HG03342 (cell line): ENCODE results near the gene WDR83.
"Not testable (repeated sequence)": the region's sequence is repeated elsewhere in the genome, so short reads cannot be mapped to it uniquely, and the experiment has no call there.

Experiments used
- ATAC-seq: cut with Tn5 transposase; IDR thresholded peaks from one replicate; pipeline ENCODE4 v1.9.1; 2021; ENCODE audit warnings: mild to moderate bottlenecking, moderate library complexity; ENCODE audit not compliant: unreplicated experiment

WDR83 gene

GRCh38 chr19:12655546-12655945 lies 11.1 kb upstream of the WDR83 start:
- no peak for ATAC-seq

- no peak for ATAC-seq
Measured at GRCh38 chr19:12656899-12657571, 9.6 kb upstream of the WDR83 start.

GRCh38 chr19:12657966-12658365 lies 8.6 kb upstream of the WDR83 start:
- ATAC-seq, result no peak

- no peak for ATAC-seq
Measured at GRCh38 chr19:12660980-12661379, 5.6 kb upstream of the WDR83 start.

GRCh38 chr19:12664406-12665280 lies 2.0 kb upstream of the WDR83 start:
- no peak for ATAC-seq

GRCh38 chr19:12665281-12665573 lies 1.4 kb upstream of the WDR83 start:
- ATAC-seq, result no peak

- ATAC-seq, result no peak
Measured at GRCh38 chr19:12665671-12666264, 839 bp upstream of the WDR83 start.

- no peak for ATAC-seq
Measured at GRCh38 chr19:12667731-12668302, 1.2 kb downstream of the WDR83 start.

GRCh38 chr19:12668346-12668745 lies 1.7 kb downstream of the WDR83 start:
- ATAC-seq, result no peak

GRCh38 chr19:12668932-12669269 lies 2.3 kb downstream of the WDR83 start:
- ATAC-seq, result no peak

- no peak for ATAC-seq
Measured at GRCh38 chr19:12669270-12670158, 2.9 kb downstream of the WDR83 start.

- ATAC-seq, result no peak
Measured at GRCh38 chr19:12670159-12670928, 3.7 kb downstream of the WDR83 start.

GRCh38 chr19:12672744-12673143 lies 6.1 kb downstream of the WDR83 start:
- no peak for ATAC-seq

GRCh38 chr19:12675399-12675798 lies 8.8 kb downstream of the WDR83 start:
- no peak for ATAC-seq

- no peak for ATAC-seq
Measured at GRCh38 chr19:12675940-12676339, 9.3 kb downstream of the WDR83 start.

- no peak for ATAC-seq
Measured at GRCh38 chr19:12676384-12676792, 9.8 kb downstream of the WDR83 start.

GRCh38 chr19:12676928-12677327 lies 10.3 kb downstream of the WDR83 start:
- ATAC-seq, result no peak

GRCh38 chr19:12678039-12678438 lies 11.4 kb downstream of the WDR83 start:
- not testable (repeated sequence) for ATAC-seq

- ATAC-seq, result no peak
Measured at GRCh38 chr19:12680034-12680433, 13.4 kb downstream of the WDR83 start.
